ENCODE data around the gene MSI2. TPM values are rescaled to one million over a fixed set of nuclear protein-coding genes. Genes with fewer than 3 reads are reported as not detected.

Gene MSI2
- 26.3 and 26.6 TPM in 2 replicates for total RNA-seq

GRCh38 chr17:57255776-57256681 lies at the start of gene MSI2:
Gene MSI2, plus strand, starts transcription at chr17:57256523. Its CDS starts 220 bp downstream, at chr17:57256743.
- H3K4me3 ChIP-seq (ENCODE audit: low read depth, low read length): peak within 1 kb of the TSS; percentile 80
- no peak for DNase-seq (ENCODE audit: low read depth)
- no peak for TF ChIP-seq CTCF (conservative IDR thresholded peaks at IDR 0.05; ENCODE audit: low read depth, low read length)

GRCh38 chr17:57206928-57207327 lies 49.4 kb upstream of the MSI2 start:
- no peak for DNase-seq (ENCODE audit: low read depth)
- TF ChIP-seq CTCF (conservative IDR thresholded peaks at IDR 0.05; ENCODE audit: low read depth, low read length): no peak
- no peak overlapping the region for H3K4me3 ChIP-seq (ENCODE audit: low read depth, low read length)

GRCh38 chr17:57207396-57207795 lies 48.9 kb upstream of the MSI2 start:
- TF ChIP-seq CTCF (conservative IDR thresholded peaks at IDR 0.05; ENCODE audit: low read depth, low read length): no peak
- no peak overlapping the region for H3K4me3 ChIP-seq (ENCODE audit: low read depth, low read length)
- DNase-seq (ENCODE audit: low read depth): no peak

- peak; percentile 35 for DNase-seq (ENCODE audit: low read depth)
- no peak overlapping the region for H3K4me3 ChIP-seq (ENCODE audit: low read depth, low read length)
- no peak for TF ChIP-seq CTCF (conservative IDR thresholded peaks at IDR 0.05; ENCODE audit: low read depth, low read length)
Observed at GRCh38 chr17:57210224-57210553, 46.1 kb upstream of the MSI2 start.

GRCh38 chr17:57210972-57211411 lies 45.3 kb upstream of the MSI2 start:
- H3K4me3 ChIP-seq (ENCODE audit: low read depth, low read length): no peak overlapping the region
- no peak for TF ChIP-seq CTCF (conservative IDR thresholded peaks at IDR 0.05; ENCODE audit: low read depth, low read length)
- DNase-seq (ENCODE audit: low read depth): no peak

- no peak for TF ChIP-seq CTCF (conservative IDR thresholded peaks at IDR 0.05; ENCODE audit: low read depth, low read length)
- no peak overlapping the region for H3K4me3 ChIP-seq (ENCODE audit: low read depth, low read length)
- DNase-seq (ENCODE audit: low read depth): no peak
Observed at GRCh38 chr17:57211543-57211942, 44.8 kb upstream of the MSI2 start.
